Measurements from ENCODE around the gene MAP4K4. TPM values are rescaled to one million over a fixed set of nuclear protein-coding genes. Genes with fewer than 3 reads are reported as not detected.

Gene MAP4K4
- total RNA-seq, 4 donors from 2014 or later: 29.6 to 56.6 (median 38.2) TPM

DNA sequence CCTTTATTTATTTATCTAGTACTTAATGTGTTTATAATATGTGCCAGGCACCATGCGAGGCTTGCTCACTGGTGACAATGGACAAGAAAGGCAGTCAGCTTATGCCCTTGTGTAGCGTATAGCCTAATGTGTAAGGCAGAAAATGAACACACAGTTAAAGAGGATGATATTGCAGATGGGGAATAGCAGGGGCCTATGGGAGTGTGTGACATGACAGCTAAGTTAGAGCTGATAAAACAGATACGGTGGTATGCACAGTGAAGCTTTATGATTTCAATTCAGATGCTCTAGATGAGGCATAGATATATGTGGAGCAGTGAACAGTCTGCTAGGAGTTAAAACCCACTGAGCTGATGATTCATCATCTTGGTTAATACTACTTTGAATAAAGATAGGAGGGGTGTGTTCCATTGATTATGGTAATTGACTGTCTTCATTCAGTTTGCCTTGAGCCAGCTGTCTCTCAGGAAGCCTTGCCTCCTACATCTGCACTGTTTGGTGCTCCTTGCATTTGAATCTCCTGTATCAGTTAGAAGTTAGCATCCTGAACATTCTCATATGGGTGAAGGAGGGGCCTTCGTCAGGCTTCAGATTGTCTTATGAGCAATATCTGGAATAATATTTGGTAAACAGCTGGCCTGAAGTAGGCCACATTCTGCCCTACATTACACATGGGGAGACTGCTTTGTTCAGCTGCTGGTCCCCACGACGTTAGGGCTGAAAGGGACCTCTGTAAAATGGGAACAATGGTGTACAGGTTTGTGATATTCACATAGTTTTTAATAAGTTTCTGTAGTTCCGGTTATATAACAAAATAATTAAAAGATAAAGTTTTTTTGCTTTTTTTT is 13.2 kb downstream of the MAP4K4 start:
- no peak overlapping the region for H3K4me3 ChIP-seq
- H3K9me3 ChIP-seq: no peaks in the 10 kb centered on the region
- H3K4me1 ChIP-seq: peaks cover 57% of the 10 kb centered on the region
- DNase-seq (ENCODE audit: low spot score in 2 of 2): no peak
- no peaks in the 10 kb centered on the region for H3K27me3 ChIP-seq
- H3K36me3 ChIP-seq: no peaks in the 10 kb centered on the region
- no peak for TF ChIP-seq POLR2A (IDR thresholded peaks at IDR 0.05)
- TF ChIP-seq, protein P1, sequence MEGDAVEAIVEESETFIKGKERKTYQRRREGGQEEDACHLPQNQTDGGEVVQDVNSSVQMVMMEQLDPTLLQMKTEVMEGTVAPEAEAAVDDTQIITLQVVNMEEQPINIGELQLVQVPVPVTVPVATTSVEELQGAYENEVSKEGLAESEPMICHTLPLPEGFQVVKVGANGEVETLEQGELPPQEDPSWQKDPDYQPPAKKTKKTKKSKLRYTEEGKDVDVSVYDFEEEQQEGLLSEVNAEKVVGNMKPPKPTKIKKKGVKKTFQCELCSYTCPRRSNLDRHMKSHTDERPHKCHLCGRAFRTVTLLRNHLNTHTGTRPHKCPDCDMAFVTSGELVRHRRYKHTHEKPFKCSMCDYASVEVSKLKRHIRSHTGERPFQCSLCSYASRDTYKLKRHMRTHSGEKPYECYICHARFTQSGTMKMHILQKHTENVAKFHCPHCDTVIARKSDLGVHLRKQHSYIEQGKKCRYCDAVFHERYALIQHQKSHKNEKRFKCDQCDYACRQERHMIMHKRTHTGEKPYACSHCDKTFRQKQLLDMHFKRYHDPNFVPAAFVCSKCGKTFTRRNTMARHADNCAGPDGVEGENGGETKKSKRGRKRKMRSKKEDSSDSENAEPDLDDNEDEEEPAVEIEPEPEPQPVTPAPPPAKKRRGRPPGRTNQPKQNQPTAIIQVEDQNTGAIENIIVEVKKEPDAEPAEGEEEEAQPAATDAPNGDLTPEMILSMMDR (IDR thresholded peaks at IDR 0.05): no peak
- TF ChIP-seq EP300 (IDR thresholded peaks at IDR 0.05): no peak
- no peak for TF ChIP-seq POLR2AphosphoS5 (IDR thresholded peaks at IDR 0.05)
- peak overlapping the region; percentile 18 for H3K27ac ChIP-seq
- 45% methylated on average over 7 of the region's 7 CpGs for WGBS

DNA sequence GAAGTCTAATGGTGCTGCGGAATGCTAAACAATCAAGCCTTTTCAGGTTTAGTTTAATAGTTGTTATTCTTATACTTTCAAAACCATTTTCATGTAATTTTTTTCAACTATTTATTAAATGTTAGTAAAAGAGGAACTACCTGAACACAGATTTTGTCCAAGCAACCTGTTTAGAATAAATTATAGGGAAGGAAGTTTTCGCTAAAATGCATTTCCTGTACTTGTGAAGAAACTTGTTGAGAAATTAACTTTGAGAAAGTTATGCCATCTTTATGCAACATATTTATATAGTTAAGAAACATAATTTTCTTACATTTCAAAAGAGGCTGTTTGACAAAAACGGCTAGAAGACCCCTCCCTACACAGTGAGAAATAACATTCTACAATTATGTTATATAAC is 16.6 kb downstream of the MAP4K4 start:
- Histone ChIP-seq H3K36me3 (no peaks in the 10 kb centered on the region), H3K9me3 (no peaks in the 10 kb centered on the region), H3K27ac (no peak overlapping the region), H3K4me1 (peaks cover 57% of the 10 kb centered on the region), H3K27me3 (no peaks in the 10 kb centered on the region), H3K4me3 (no peak overlapping the region)
- DNase-seq (ENCODE audit: low spot score in 2 of 2): no peak
- 80% methylated on average over 3 of the region's 3 CpGs for WGBS
- TF ChIP-seq POLR2A (IDR thresholded peaks at IDR 0.05): no peak
- no peak for TF ChIP-seq POLR2AphosphoS5 (IDR thresholded peaks at IDR 0.05)
- no peak for TF ChIP-seq EP300 (IDR thresholded peaks at IDR 0.05)
- TF ChIP-seq, protein P1 (IDR thresholded peaks at IDR 0.05): no peak

DNA sequence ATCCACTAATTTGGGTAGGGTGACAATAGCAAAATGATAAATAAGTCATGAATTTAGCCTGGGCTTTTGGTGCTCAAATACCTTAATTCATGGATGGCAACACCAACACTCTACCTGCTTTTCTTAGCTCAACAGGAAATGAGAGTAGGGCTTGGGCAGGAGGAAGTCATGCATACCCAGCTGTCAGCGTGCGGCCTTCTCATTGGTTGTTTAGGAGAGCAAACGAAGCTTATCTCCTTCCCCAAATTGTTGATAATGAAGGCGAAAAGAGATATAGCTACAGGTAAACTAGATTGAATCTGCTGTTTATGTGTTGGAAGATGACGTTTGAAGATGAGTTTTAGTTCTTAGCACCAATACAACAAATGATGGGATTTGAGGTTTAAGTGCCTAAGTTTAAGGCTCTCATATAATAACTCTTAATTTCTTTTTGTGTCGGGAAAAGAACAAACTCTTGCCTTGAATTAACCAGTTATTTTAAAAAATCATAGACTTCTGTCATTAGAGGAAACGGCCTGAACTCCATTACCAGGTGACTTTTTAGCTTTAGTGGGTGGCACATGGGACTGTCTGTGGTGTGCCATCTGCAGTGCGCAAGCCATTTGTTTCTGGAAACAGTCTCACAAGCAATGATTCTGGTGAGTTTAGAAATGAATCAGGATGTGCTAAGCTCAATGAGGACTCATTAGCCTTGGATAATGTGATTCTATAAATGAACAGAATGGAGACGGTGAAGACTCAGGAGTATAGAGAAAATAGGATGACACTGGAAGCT is 19.8 kb downstream of the MAP4K4 start:
- Histone ChIP-seq H3K27me3 (no peaks in the 10 kb centered on the region), H3K36me3 (no peaks in the 10 kb centered on the region), H3K27ac (no peak overlapping the region), H3K4me1 (peaks cover 49% of the 10 kb centered on the region), H3K9me3 (no peaks in the 10 kb centered on the region), H3K4me3 (no peak overlapping the region)
- DNase-seq (ENCODE audit: low spot score in 2 of 2): no peak
- TF ChIP-seq EP300 (IDR thresholded peaks at IDR 0.05) (no peak), POLR2A (IDR thresholded peaks at IDR 0.05) (no peak), POLR2AphosphoS5 (IDR thresholded peaks at IDR 0.05) (no peak)
- TF ChIP-seq, protein P1 (IDR thresholded peaks at IDR 0.05): no peak
- 81% methylated on average over 9 of the region's 9 CpGs for WGBS

DNA sequence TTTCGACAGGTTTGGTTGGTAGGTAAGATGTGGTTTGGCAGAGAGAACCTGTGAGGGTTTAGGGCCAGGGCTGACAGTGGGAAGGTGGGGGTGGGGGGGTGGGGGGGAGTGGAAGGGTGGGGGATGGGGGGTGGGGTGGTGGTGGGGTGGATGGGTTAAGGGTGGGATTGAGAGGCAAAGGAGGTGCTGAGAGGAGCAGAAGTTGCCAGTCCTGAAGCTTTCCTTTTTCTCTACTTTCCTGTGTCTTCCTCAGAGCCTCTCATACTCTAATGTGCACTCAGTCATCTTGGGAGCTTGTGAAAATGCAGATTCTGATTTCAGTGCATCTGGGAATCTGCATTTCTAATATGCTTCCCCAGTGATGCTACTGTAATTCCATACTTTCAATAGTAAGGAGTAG is 21.0 kb downstream of the MAP4K4 start:
- Histone ChIP-seq H3K4me3 (no peak overlapping the region), H3K9me3 (no peaks in the 10 kb centered on the region), H3K4me1 (peaks cover 46% of the 10 kb centered on the region), H3K36me3 (no peaks in the 10 kb centered on the region), H3K27ac (no peak overlapping the region), H3K27me3 (no peaks in the 10 kb centered on the region)
- 67% methylated on average over 1 of the region's 1 CpG for WGBS
- no peak for DNase-seq (ENCODE audit: low spot score in 2 of 2)
- TF ChIP-seq POLR2A (IDR thresholded peaks at IDR 0.05): no peak
- TF ChIP-seq POLR2AphosphoS5 (IDR thresholded peaks at IDR 0.05): no peak
- TF ChIP-seq EP300 (IDR thresholded peaks at IDR 0.05): no peak
- TF ChIP-seq, protein P1 (IDR thresholded peaks at IDR 0.05): no peak

DNA sequence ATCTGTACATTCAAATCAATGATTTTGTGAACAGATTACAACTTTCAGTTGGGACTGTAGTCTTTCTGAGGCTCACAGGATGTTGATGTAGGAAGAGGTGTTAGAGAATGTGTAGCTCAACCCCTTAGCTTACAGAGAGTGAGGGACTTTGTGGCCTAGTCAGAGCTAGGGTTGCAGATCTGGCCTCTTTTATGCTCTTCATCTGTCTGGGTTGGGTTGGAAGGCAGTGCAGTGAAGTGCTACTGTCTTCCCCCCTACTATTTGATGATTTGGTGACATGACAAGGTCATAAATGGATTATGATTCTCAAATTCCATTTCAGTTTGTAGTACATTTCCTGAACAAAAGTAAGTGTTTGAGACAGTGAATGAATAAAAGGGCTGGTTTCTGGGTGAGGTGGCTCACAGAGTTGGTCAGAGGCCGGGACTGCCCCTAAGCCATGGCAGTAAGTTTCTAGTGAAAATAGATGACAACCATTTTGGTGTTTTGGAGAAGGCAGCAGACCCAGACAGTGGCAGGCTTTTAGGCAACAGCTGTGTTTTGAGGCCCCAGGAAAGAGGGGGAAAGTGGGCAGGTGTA is 21.6 kb downstream of the MAP4K4 start:
- WGBS: 81% methylated on average over 1 of the region's 1 CpG
- Histone ChIP-seq H3K27ac (no peak overlapping the region), H3K4me1 (peaks cover 41% of the 10 kb centered on the region)

More for the DNA sequence above, 21.6 kb downstream of the MAP4K4 start:
- no peak overlapping the region for H3K4me3 ChIP-seq
- TF ChIP-seq POLR2A (IDR thresholded peaks at IDR 0.05): no peak
- TF ChIP-seq, protein P1 (IDR thresholded peaks at IDR 0.05): no peak
- TF ChIP-seq POLR2AphosphoS5 (IDR thresholded peaks at IDR 0.05): no peak
- TF ChIP-seq EP300 (IDR thresholded peaks at IDR 0.05): no peak
- no peaks in the 10 kb centered on the region for H3K27me3 ChIP-seq
- no peaks in the 10 kb centered on the region for H3K36me3 ChIP-seq
- no peak for DNase-seq (ENCODE audit: low spot score in 2 of 2)
- H3K9me3 ChIP-seq: no peaks in the 10 kb centered on the region

Data from suprapubic skin (tissue), 4 donors.